Measurements from ENCODE around the gene APBB2.

The APBB2 gene

GRCh38 chr4:41098093-41099048 is 116.0 kb downstream of the APBB2 start:
- no peak for DNase-seq

GRCh38 chr4:41095973-41096372 is 118.4 kb downstream of the APBB2 start:
- peak; percentile 78 for DNase-seq

DNA sequence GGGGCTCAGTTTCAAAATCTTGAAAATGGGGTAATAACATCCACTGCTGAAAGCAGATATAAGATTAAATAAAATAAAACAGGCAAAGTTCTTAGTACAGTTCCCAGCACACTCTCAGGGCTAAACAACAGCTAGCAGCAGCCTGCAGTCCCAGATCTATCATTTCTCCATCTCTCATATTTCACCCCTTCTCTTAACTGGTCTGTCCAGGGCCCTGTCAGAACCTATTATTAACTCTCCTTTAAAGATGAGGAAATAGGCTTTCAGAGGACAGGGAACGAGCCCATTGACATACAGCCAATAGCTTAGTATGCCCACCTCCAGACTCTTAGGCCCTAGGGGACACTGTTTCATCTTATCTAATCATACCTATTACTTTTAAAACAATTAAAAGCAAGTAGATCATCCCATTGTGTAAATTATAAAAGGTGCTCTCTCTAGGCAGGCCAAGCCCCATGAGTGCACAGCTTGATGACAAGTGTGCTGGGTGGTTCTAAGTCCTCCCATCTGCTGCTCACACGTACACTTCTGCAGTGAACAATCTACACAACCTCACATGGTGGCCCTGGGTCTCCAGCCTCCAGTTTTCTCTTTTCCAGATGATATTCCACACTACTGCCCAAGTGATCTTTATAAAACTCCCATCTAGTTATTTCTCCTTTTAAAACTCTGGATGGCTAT is 119.0 kb downstream of the APBB2 start:
- DNase-seq, result no peak

DNA sequence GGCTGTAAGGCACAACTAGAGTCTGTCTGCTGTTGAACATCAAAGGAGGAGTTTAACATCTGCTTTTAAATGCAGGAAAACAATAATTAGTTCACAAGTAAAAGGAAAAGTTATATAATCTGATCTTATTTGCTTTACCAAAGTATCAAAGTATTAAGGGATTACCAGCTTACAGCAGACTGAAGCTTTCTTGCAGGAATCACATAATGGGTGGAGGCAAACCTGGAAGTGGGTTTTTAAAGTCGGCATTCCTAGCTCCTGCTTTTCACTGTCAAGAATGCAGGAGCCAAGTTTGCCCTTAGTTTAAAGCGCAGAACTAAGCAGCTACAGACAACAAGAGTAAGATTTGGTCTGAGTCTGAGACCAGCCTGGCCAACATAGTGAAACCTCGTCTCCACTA is 122.2 kb downstream of the APBB2 start:
- DNase-seq, result no peak

DNA sequence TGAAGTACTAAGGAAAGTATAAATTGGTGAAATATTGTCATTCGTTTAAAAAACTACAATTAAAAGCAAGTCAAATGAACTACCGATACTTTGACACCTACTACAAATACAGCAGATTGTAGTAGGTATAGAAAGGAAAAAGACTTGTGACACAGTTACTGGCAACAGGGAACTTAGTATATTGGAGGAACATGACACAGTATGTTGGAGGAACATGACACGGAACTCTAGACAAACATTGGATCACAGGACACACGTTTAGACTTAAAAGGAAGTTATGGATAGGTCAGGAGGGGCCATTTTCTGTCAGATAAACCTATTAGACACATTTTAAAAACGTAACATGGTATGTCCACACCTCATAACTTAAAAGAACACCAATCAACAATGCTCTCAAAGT is 132.5 kb downstream of the APBB2 start:
- DNase-seq, result no peak

DNA sequence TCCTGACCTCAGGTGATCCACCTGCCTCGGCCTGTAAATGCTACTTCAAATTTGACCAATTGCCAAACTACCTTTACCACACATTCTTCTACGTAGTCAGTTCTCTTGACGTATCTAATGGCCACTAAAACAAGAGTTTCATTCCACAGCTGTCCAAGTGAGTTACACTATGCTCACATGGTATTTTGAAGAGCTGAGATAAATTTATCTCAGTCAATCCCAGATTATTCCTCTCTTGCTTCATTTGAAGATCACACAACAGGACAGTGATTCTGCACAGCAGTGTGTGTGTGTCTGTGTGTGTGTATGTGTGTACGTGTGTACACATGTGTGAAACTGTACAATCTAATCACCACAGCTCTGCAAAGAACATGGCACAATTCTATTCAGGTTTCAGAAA is 133.4 kb downstream of the APBB2 start:
- DNase-seq, result no peak

GRCh38 chr4:41079881-41080560 is 134.3 kb downstream of the APBB2 start:
- no peak for DNase-seq

DNA sequence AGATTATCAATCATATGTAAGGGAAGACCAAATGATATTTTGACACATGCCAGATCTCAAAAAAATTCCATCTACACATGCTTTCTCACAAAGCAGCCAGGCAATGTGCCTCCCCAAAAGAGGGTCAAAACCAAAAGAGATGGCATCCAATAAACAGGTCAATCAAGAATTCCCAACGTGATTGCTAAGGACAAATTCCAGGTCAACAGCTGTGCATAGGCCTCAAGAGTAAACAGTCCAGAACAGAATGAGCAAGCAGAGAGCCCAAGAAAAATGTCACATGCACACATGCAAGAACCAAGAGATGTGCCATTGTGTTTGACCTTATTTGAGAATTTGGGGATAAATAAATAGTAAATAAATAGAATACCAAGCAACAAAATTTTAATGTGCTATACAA is 136.7 kb downstream of the APBB2 start:
- DNase-seq, result no peak

DNA sequence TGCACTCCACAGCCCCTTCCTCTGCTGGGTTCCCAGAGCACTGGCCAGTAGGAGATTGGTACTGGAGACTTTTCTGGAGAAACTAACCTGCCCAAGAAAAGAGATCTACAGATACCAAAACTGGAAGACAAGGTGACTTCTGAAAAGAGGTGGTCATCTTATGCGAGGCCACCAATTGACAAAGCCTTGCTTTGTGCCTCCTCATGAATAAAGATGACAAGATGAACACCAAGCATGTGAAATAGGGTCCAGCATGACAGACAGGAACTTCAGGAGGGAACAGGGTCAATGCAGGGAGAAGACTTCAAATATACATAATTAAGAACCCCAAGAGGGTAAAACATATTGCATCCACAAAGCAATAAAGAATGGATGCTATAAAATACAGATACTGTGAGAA is 137.9 kb downstream of the APBB2 start:
- no peak for DNase-seq

DNA sequence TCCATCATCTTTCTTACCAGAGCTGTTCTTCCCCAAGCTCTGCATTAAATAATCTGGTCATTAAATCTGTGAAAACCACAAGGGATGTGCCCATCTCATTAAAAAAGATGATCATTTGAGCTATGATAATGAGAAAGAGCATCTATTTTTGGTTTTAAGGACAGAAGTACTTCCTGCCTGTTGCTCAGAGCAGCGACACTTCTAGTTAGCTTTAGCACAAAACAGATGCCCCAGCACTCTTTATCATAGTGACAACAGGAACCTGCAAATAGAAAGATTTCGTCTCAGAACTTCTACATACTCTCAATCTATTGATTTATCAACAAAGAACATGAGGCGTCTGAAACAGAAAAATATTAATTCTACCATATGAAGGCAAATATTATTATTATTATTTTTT is 140.1 kb downstream of the APBB2 start:
- DNase-seq, result no peak

GRCh38 chr4:41072021-41072777 is 142.1 kb downstream of the APBB2 start:
- no peak for DNase-seq

DNA sequence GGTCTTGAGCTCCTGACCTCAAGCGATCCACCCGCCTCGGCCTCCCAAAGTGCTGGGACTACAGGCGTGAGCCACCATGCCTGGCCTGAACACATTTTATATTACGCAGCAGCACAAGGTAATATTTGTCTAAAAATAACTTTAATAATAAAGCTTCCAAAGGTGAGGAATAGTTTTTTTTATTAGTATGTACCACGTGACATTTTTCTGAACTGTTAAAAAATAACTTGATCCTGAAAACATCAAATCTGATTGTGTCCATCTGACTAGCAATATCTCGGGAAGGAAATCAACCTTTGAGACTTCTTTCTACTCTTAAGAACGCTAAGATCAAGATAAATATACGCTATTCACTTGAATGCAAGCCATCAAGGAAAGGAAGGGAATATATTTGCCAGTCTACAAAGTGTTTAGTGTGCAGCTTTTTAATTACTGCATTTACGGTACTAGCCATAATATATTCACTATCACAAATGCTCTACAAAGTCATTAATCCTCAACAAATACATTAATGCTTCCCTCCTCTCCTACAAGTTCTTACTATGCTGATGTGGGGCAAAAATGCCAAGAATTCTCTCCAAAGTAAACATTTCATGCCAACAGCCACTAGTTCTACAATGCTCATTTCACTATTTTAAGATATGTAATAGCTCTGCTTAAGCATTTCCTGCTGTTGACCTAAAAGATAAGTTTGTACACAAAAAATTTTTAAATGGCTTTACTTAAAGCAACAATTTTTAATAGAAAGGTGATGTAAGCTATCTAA is 143.6 kb downstream of the APBB2 start:
- DNase-seq, result peak; percentile 25

GRCh38 chr4:41069838-41070237 is 144.5 kb downstream of the APBB2 start:
- DNase-seq, result no peak

DNA sequence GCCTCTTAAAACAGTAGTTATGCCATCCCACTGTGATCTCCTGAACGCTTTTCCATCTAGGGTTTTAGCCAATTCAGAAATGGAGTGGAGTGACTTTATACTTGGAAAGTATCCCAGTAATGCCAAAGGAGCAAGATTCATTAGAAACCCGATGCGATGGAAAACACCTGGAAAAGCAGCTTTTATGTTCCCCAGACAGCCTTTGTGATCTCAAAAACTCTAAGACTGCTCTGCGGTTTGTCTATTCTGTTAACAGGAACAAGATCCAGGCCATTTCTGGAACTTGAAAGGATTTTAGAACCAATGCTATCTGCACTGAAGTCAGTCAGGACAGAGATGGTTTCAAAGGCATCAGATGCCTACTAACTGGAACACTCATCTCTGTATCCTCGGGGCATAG is 145.1 kb downstream of the APBB2 start:
- DNase-seq, result peak; percentile 42

- DNase-seq, result no peak
Measured at GRCh38 chr4:41067369-41067768, 147.0 kb downstream of the APBB2 start.

DNA sequence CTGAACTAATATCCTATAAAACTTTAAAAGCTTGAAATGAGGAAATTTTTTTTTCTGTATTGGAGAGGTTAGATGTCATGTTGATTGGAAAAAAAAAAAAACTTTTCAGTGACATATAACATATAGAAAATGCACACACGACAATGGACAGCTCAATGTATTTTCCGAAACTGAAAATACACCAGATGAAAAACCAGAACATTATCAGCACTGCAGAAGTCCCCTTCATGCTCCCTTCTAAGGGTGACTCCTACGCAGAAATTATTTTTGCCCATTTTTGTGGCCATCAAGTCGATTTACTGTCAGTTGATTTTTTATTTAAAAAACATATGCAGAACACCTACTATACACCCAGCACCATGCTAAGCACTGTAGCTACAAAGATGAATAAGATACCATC is 148.3 kb downstream of the APBB2 start:
- DNase-seq, result no peak

GRCh38 chr4:41065434-41066006 is 148.8 kb downstream of the APBB2 start:
- DNase-seq, result no peak

DNA sequence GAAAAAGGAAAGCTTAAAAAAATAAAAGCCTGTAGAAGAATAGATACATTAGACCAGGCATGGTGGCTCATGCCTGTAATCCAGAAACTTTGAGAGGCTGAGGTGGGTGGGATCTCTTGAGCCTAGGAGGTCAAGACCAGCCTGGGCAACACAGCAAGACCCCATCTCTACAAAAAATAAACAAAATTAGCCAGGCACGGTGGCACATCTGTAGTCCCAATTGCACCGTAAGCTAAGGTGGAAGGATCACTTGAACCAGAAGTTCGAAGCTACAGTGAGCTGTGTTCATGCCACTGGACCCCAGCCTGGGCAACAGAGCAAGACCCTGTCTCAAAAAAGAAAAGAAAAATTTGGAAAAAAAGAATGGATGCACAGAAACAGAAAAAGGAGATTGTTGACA is 149.4 kb downstream of the APBB2 start:
- no peak for DNase-seq

DNA sequence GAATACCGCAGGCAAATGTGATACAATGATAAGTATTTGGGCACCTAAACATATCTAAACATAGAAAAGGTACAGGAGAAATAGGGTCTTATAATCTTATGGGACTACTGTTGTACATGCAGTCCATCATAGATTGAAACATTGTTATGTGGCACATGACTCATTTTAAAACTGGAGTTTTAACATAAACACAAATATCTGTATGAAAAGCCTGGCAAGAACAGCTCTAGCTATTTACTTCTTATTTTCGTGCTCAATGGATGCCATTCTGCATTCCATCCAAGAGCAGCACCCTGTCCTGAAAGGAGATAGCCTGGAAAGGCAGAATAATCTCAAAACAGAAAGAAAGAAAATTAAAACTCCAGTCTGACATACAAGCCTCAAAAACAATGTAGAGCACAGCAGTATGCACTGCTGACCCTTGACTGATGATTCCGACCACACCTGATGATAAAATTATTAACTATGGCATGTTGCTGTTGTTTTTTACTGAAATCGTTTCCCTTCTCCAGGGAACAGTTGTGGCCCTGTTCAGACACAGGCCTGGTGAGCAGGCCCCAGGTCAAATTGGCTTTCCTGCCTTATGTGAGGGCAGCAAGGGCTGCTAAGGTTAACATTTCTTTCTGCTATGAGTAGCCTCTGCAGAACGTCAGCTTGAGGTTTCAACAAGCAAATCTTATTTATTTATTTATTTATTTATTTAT is 152.7 kb downstream of the APBB2 start:
- DNase-seq, result peak; percentile 30
